Peyer's patch (tissue), 4 donors: Measurements from ENCODE around the gene VSTM4. TPM values are rescaled to one million over a fixed set of nuclear protein-coding genes. Genes with fewer than 3 reads are reported as not detected.

ENCODE experiments used
- DNase-seq, 3 donors: peaks; one replicate each; pipeline ENCODE4 v3.0.0-alpha.2; 2017 to 2019
- H3K27ac ChIP-seq, 4 donors: fragments of 200-600 bp; sonication (generic); one replicate each; pipeline ENCODE4 v1.5.1; 2016 to 2019
- H3K27me3 ChIP-seq, 2 donors: fragments of 200-600 bp; sonication (generic); one replicate each; pipeline ENCODE4 v1.5.1; 2019
- H3K36me3 ChIP-seq, 3 donors: fragments of 200-600 bp; sonication (generic); one replicate each; pipeline ENCODE4 v1.5.1; 2016 to 2019
- H3K4me1 ChIP-seq, 4 donors: fragments of 200-600 bp; sonication (generic); one replicate each; pipeline ENCODE4 v1.5.1; 2016 to 2019
- H3K4me3 ChIP-seq, 4 donors: fragments of 200-600 bp; sonication (generic); 1 replicate in 3 of 4; 2 replicates in 1 of 4; pipeline ENCODE4 v1.5.1; 2016 to 2019; ENCODE audit warnings: mild to moderate bottlenecking in 1 of 4
- H3K9me3 ChIP-seq, 4 donors: fragments of 200-600 bp; sonication (generic); one replicate each; pipeline ENCODE4 v1.5.1; 2016 to 2019; ENCODE audit warnings: mild to moderate bottlenecking in 1 of 4
- CTCF ChIP-seq, 6 experiments: fragments of 450-650 bp in 4 of 6; fragments of 200-600 bp in 2 of 6; sonication (generic) in 1 of 6; IDR thresholded peaks; one replicate each; pipeline ENCODE4 v1.5.1; 2017 to 2019; ENCODE audit warnings: antibody characterized with exemption in 6 of 6, mild to moderate bottlenecking in 3 of 6, moderate library complexity in 1 of 6
- POLR2A ChIP-seq, 2 donors: fragments of 450-650 bp; IDR thresholded peaks; one replicate each; pipeline ENCODE4 v1.5.1; 2017; ENCODE audit warnings: antibody characterized with exemption in 2 of 2, mild to moderate bottlenecking in 2 of 2, moderate library complexity in 2 of 2
- total RNA-seq, 4 donors: library from RNA; depleted of rRNA; stranded (reverse); fragments of >200 nt; gene quantifications; one replicate each; pipeline ENCODE4 v1.1.0, GENCODE V29; 2016

The VSTM4 gene
- total RNA-seq, 4 donors from 2014 or later = 1.7 to 4.7 (median 3.8) TPM

- H3K4me3 ChIP-seq = no peak overlapping the region
- H3K27ac ChIP-seq = no peak overlapping the region
- H3K4me1 ChIP-seq = no peaks in the 10 kb centered on the region
- DNase-seq = no peak
- no peaks in the 10 kb centered on the region for H3K9me3 ChIP-seq
- H3K27me3 ChIP-seq = no peaks in the 10 kb centered on the region
- no peaks in the 10 kb centered on the region for H3K36me3 ChIP-seq
- no peak for TF ChIP-seq CTCF (IDR thresholded peaks at IDR 0.05)
- no peak for TF ChIP-seq POLR2A (IDR thresholded peaks at IDR 0.05)
Observed at GRCh38 chr10:49089557-49090188, 25.6 kb downstream of the VSTM4 start.

GRCh38 chr10:49089152-49089551 is 26.2 kb downstream of the VSTM4 start:
- H3K4me1 ChIP-seq = no peaks in the 10 kb centered on the region
- H3K4me3 ChIP-seq = no peak overlapping the region
- no peaks in the 10 kb centered on the region for H3K36me3 ChIP-seq
- no peak for TF ChIP-seq CTCF (IDR thresholded peaks at IDR 0.05)
- TF ChIP-seq POLR2A (IDR thresholded peaks at IDR 0.05) = no peak
- no peak for DNase-seq
- no peak overlapping the region for H3K27ac ChIP-seq
- no peaks in the 10 kb centered on the region for H3K9me3 ChIP-seq
- no peaks in the 10 kb centered on the region for H3K27me3 ChIP-seq

GRCh38 chr10:49086889-49087288 is 28.4 kb downstream of the VSTM4 start:
- Histone ChIP-seq H3K4me1 (no peaks in the 10 kb centered on the region), H3K9me3 (no peaks in the 10 kb centered on the region), H3K27me3 (no peaks in the 10 kb centered on the region), H3K36me3 (no peaks in the 10 kb centered on the region), H3K27ac (no peak overlapping the region), H3K4me3 (no peak overlapping the region)
- no peak for DNase-seq
- no peak for TF ChIP-seq CTCF (IDR thresholded peaks at IDR 0.05)
- no peak for TF ChIP-seq POLR2A (IDR thresholded peaks at IDR 0.05)

GRCh38 chr10:49083261-49083660 is 32.1 kb downstream of the VSTM4 start:
- H3K27ac ChIP-seq = peak overlapping the region in 3 of 4 donors; percentile 12 to 33 (median 31)
- no peak for DNase-seq
- TF ChIP-seq CTCF (IDR thresholded peaks at IDR 0.05) (no peak), POLR2A (IDR thresholded peaks at IDR 0.05) (no peak)
- peaks cover 0 to 15% (median 0%) of the 10 kb centered on the region in 4 donors for H3K4me1 ChIP-seq
- no peaks in the 10 kb centered on the region for H3K9me3 ChIP-seq
- no peaks in the 10 kb centered on the region for H3K36me3 ChIP-seq
- H3K27me3 ChIP-seq = no peaks in the 10 kb centered on the region
- no peak overlapping the region for H3K4me3 ChIP-seq

GRCh38 chr10:49082766-49083165 is 32.6 kb downstream of the VSTM4 start:
- TF ChIP-seq CTCF (IDR thresholded peaks at IDR 0.05) (no peak), POLR2A (IDR thresholded peaks at IDR 0.05) (no peak)
- Histone ChIP-seq H3K36me3 (no peaks in the 10 kb centered on the region), H3K4me1 (peaks cover 0 to 15% (median 0%) of the 10 kb centered on the region in 4 donors), H3K4me3 (no peak overlapping the region), H3K9me3 (no peaks in the 10 kb centered on the region), H3K27ac (peak overlapping the region in 2 of 4 donors; percentile 12 to 33), H3K27me3 (no peaks in the 10 kb centered on the region)
- no peak for DNase-seq
